ENCODE data around the gene CLCN7.

The CLCN7 gene

GRCh38 chr16:1512774-1513173 is 37.9 kb upstream of the CLCN7 start:
- H3K4me3 ChIP-seq (ENCODE audit: low read length) = no peak overlapping the region
- no peak for DNase-seq (ENCODE audit: low read depth)
- no peak for TF ChIP-seq CTCF (conservative IDR thresholded peaks at IDR 0.05; ENCODE audit: low read length)

DNA sequence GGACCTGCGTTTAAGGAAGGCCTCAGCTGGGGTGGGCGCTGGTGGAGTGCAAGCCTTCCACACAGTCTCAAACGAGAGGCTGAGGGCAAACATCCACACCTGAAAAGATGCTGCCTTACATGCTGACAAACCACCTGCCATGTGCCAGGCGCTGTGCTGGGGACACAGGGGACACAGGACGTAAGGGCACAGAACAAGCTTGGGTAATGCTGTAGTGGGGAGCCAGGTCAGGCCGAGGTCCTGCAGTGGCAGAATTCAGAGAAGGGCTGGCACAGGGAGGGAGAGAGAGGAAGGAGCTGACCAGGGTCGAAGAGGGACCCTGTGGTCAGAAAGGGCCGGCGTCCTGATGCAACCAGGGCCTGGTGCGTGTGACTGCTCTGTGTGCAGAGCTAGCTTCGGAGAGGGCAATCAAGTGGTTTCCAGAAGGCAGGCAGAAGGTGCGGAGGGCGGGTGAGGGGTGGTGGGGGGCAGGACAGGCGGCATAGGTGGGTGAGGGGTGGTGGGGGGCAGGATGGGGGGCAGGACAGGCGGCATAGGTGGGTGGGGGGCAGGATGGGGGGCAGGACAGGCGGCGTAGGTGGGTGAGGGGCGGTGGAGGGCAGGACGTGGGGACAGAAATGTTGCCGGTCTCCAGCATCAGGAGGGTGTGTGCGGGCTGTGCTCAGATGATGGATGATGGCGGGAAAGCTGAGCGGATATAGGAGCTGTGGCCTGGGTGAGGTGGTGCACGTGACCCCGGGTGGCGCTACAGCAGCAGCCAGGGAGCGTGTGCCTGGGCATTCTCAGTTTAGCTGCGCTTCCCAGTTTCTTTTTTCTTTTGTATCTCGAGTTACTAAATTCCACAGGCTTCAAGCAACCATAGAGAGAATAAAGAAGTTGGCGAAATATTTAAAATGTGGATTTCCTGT is 37.1 kb upstream of the CLCN7 start:
- no peak for DNase-seq (ENCODE audit: low read depth)
- no peak overlapping the region for H3K4me3 ChIP-seq (ENCODE audit: low read length)
- no peak for TF ChIP-seq CTCF (conservative IDR thresholded peaks at IDR 0.05; ENCODE audit: low read length)

- TF ChIP-seq CTCF (conservative IDR thresholded peaks at IDR 0.05; ENCODE audit: low read length) = no peak
- no peak overlapping the region for H3K4me3 ChIP-seq (ENCODE audit: low read length)
- no peak for DNase-seq (ENCODE audit: low read depth)
Measured at GRCh38 chr16:1510941-1511351, 36.1 kb upstream of the CLCN7 start.

- no peak for TF ChIP-seq CTCF (conservative IDR thresholded peaks at IDR 0.05; ENCODE audit: low read length)
- no peak overlapping the region for H3K4me3 ChIP-seq (ENCODE audit: low read length)
- no peak for DNase-seq (ENCODE audit: low read depth)
Measured at GRCh38 chr16:1510272-1510671, 35.4 kb upstream of the CLCN7 start.

DNA sequence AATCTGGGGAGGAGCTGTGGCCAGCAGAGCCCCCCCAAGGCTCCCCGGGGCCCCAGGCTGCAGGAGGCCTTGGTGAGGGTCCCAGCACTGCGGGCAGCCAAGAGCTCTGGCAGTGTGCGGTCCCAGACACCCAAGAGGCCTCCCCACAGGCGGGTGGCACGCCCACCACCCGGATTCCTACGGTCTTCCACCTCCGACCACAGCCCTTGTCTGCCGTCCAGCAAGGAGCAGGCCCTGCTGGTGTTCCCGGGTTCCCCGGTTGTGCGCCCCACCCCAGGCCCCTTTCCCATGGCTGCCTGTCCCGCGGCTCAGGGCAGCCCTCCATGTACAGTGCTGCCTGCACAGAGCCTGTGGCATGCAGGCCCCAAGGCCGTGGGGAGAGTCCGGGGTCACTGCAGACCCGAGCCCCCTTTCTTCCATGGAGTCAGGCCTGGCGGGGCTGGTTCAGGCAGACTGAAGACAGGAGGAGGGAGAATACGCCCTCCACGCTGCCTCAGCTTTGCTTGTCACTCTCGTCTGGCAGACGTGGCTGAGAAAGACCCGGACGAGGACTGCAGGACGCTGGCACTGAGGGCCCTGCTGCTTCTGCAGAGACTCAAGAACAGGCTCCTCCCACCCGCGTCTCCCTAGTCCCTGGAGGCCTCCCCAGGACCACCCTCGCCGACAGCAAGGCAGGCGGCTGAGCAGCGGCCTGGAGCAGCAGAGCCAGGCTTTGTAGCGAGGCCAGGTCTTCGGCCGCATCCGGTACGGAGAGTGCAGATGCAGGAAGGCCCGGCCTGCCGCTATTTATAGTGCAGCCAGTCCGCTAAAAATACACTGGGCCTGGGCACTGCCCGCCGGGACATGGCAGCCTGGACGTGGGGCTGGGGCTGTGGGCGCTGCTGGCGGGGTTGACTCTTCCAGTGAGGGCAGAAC is 34.7 kb upstream of the CLCN7 start:
- no peak for TF ChIP-seq CTCF (conservative IDR thresholded peaks at IDR 0.05; ENCODE audit: low read length)
- no peak for DNase-seq (ENCODE audit: low read depth)
- no peak overlapping the region for H3K4me3 ChIP-seq (ENCODE audit: low read length)

DNA sequence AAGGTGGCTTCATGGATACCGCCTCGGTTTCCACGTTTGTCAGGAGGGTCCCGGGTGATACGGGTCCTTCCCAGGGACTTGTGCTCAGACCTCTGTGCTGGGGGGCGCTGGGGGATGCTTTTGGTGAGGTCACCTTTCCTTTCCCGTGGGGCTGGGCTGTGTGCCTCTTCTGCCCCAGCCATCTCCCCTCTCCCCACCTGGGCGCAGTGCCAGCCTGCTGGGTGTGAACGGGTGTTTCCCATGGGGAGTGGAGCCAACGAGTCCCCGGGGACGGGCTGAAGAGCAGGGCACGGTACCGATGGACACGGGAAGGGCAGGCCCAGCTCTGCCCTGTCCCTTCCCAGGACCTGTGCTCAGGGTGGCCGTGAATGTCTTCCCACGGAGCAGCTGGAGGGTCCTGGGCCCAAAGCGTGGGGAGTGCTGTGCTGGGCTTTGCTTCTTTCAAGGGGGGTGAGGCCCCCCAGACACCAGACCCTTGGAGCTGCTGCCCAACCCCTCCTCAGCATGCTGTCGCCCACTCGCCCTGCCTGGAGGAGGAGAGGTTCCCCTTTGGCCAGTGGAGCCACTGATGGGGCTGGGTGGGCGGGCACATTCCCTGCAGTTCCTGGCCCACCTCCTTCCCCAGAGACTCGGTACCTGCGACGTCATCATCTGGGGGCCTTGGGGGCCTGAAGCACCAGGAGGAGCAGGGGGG is 33.8 kb upstream of the CLCN7 start:
- no peak for DNase-seq (ENCODE audit: low read depth)
- no peak overlapping the region for H3K4me3 ChIP-seq (ENCODE audit: low read length)
- no peak for TF ChIP-seq CTCF (conservative IDR thresholded peaks at IDR 0.05; ENCODE audit: low read length)

Measured in AG10803 (cell line).